ENCODE results near the gene NSA2.
"Not testable (repeated sequence)": the region's sequence is repeated elsewhere in the genome, so short reads cannot be mapped to it uniquely, and the experiment has no call there.

The NSA2 gene

GRCh38 chr5:74791669-74792068 lies 24.6 kb downstream of the NSA2 start:
- H3K9ac ChIP-seq (ENCODE audit: low read length); H2AK5ac ChIP-seq (ENCODE audit: low read length); H3K27me3 ChIP-seq (ENCODE audit: insufficient read depth, low read length, poor library complexity); H4K8ac ChIP-seq (ENCODE audit: low read depth, low read length); H3K79me1 ChIP-seq (ENCODE audit: low read length); DNase-seq; H2BK15ac ChIP-seq (replicated peaks; ENCODE audit: low read depth); H3K56ac ChIP-seq (ENCODE audit: low read length); H3K23ac ChIP-seq (ENCODE audit: low read length); H4K5ac ChIP-seq (ENCODE audit: low read length); H3K4me1 ChIP-seq (ENCODE audit: control insufficient read depth, low read depth, low read length); H3K4me3 ChIP-seq (ENCODE audit: low read length); H3K79me2 ChIP-seq (ENCODE audit: control insufficient read depth, insufficient read depth, low read length); H3K18ac ChIP-seq (ENCODE audit: low read length); H3K4ac ChIP-seq (ENCODE audit: low read depth, low read length); H3K4me2 ChIP-seq (ENCODE audit: low read length); H2BK5ac ChIP-seq (ENCODE audit: low read length); H3K27ac ChIP-seq (ENCODE audit: low read depth, low read length); H2BK120ac ChIP-seq (ENCODE audit: low read depth, low read length): not testable (repeated sequence)
- no CpG with 5 or more reads among the region's 3 CpGs for WGBS (ENCODE audit: extremely low coverage, insufficient coverage, low lambda C conversion rate)
- H3K36me3 ChIP-seq (ENCODE audit: control insufficient read depth, insufficient read depth, low read length) = peaks cover 10% of the 10 kb centered on the region

DNA sequence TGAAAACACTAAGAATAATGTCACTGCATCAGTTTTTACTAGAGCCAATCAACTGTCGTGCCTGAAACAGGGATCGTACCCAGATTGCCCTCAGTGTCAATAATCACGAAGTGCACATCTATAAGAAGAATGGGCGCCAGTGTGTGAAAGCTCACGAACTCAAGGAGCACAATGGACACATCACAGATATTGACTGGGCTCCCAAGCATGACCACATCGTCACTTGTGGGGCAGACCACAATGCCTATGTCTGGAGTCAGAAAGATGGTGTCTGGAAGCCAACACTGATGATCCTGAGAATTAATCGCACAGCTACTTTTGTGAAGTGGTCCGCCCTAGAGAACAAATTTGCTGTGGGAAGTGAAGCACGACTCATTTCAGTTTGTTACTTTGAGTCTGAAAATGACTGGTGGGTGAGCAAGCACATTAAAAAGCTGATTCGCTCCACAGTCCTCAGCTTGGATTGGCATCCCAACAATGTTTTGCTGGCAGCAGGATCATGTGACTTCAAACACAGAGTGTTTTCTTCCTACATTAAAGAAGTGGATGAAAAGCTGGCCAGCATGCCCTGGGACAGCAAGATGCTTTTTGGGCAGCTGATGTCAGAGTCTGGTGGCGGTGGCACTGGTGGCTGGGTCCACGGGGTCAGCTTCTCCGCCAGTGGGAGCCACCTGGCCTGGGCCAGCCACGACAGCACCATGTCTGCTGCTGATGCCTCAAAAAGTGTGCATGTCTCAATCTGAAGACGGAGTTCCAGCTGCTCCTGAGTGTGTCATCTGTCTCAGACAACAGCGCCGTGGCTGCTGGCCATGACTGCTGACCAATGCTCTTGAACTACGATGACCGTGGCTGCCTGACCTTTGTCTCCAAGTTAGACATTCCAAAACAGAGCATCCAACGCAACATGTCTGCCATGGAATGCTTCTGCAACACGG lies 32.2 kb downstream of the NSA2 start:
- H2BK15ac ChIP-seq (replicated peaks; ENCODE audit: low read depth) = no peak overlapping the region
- peaks cover 8% of the 10 kb centered on the region for H3K79me1 ChIP-seq (ENCODE audit: low read length)
- peaks cover 5% of the 10 kb centered on the region for H3K79me2 ChIP-seq (ENCODE audit: control insufficient read depth, insufficient read depth, low read length)
- no peak overlapping the region for H3K23ac ChIP-seq (ENCODE audit: low read length)
- H3K4ac ChIP-seq (ENCODE audit: low read depth, low read length) = no peak overlapping the region
- H2AK5ac ChIP-seq (ENCODE audit: low read length) = no peak overlapping the region
- no peak overlapping the region for H2BK120ac ChIP-seq (ENCODE audit: low read depth, low read length)
- H3K36me3 ChIP-seq (ENCODE audit: control insufficient read depth, insufficient read depth, low read length) = peaks cover 4% of the 10 kb centered on the region
- no CpG with 5 or more reads among the region's 21 CpGs for WGBS (ENCODE audit: extremely low coverage, insufficient coverage, low lambda C conversion rate)
- no peak overlapping the region for H4K5ac ChIP-seq (ENCODE audit: low read length)
- no peak for DNase-seq
- H3K27ac ChIP-seq (ENCODE audit: low read depth, low read length) = no peak overlapping the region
- H3K4me3 ChIP-seq (ENCODE audit: low read length) = no peak overlapping the region
- no peak overlapping the region for H3K9ac ChIP-seq (ENCODE audit: low read length)
- no peak overlapping the region for H2BK5ac ChIP-seq (ENCODE audit: low read length)
- no peaks in the 10 kb centered on the region for H3K4me1 ChIP-seq (ENCODE audit: control insufficient read depth, low read depth, low read length)
- no peaks in the 10 kb centered on the region for H3K27me3 ChIP-seq (ENCODE audit: insufficient read depth, low read length, poor library complexity)
- no peak overlapping the region for H4K8ac ChIP-seq (ENCODE audit: low read depth, low read length)
- no peak overlapping the region for H3K56ac ChIP-seq (ENCODE audit: low read length)
- no peak overlapping the region for H3K18ac ChIP-seq (ENCODE audit: low read length)
- no peak overlapping the region for H3K4me2 ChIP-seq (ENCODE audit: low read length)

DNA sequence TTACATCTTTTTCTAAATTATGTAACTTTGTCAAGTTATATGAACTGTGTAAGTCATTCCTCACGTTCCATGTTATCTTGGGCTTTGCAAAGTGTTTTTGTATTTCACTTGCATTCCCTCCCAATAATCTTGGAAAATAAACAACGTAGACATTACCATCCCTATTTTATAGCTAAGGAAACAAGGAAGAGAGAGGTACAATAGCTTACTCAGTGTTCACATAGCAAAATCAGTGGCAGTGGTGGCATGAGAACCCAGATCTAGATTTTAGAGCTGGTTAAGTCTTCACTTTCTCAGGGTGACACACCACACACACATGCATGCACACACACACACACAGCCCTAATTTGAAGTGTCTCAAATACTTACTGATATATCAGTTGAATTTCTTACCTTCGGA lies 34.1 kb downstream of the NSA2 start:
- H3K23ac ChIP-seq (ENCODE audit: low read length) = no peak overlapping the region
- H4K8ac ChIP-seq (ENCODE audit: low read depth, low read length) = no peak overlapping the region
- H4K5ac ChIP-seq (ENCODE audit: low read length) = no peak overlapping the region
- H3K56ac ChIP-seq (ENCODE audit: low read length) = no peak overlapping the region
- H3K79me2 ChIP-seq (ENCODE audit: control insufficient read depth, insufficient read depth, low read length) = peaks cover 9% of the 10 kb centered on the region
- H3K27ac ChIP-seq (ENCODE audit: low read depth, low read length) = no peak overlapping the region
- H3K79me1 ChIP-seq (ENCODE audit: low read length) = peaks cover 10% of the 10 kb centered on the region
- H3K9ac ChIP-seq (ENCODE audit: low read length) = no peak overlapping the region
- H3K4me2 ChIP-seq (ENCODE audit: low read length) = no peak overlapping the region
- H3K18ac ChIP-seq (ENCODE audit: low read length) = no peak overlapping the region
- H2BK15ac ChIP-seq (replicated peaks; ENCODE audit: low read depth) = no peak overlapping the region
- no peak for DNase-seq
- H3K4me1 ChIP-seq (ENCODE audit: control insufficient read depth, low read depth, low read length) = no peaks in the 10 kb centered on the region
- no peak overlapping the region for H2BK5ac ChIP-seq (ENCODE audit: low read length)
- no peak overlapping the region for H2BK120ac ChIP-seq (ENCODE audit: low read depth, low read length)
- peaks cover 4% of the 10 kb centered on the region for H3K36me3 ChIP-seq (ENCODE audit: control insufficient read depth, insufficient read depth, low read length)
- no peak overlapping the region for H3K4ac ChIP-seq (ENCODE audit: low read depth, low read length)
- no peak overlapping the region for H3K4me3 ChIP-seq (ENCODE audit: low read length)
- H3K27me3 ChIP-seq (ENCODE audit: insufficient read depth, low read length, poor library complexity) = no peaks in the 10 kb centered on the region
- no CpG with 5 or more reads among the region's 3 CpGs for WGBS (ENCODE audit: extremely low coverage, insufficient coverage, low lambda C conversion rate)
- no peak overlapping the region for H2AK5ac ChIP-seq (ENCODE audit: low read length)

DNA sequence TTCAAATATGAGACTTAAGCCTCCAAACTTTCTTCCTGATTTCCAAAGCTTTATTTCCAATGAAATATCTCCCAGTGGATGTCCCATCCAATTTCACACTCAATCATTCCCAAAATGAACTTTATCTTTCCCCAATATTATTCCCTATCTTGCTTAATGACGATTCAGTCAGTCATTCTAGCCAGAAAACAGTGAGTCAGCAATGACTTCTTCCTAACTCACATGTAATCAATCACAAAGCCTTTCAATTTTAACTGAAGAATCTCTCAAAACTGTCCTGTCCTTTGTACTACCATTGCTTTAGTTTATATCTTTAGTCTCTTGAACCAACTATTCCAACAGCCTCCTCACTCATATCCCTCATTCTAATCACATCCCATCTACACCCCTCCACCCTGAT lies 34.9 kb downstream of the NSA2 start:
- Histone ChIP-seq H3K18ac (ENCODE audit: low read length) (no peak overlapping the region), H3K4me3 (ENCODE audit: low read length) (no peak overlapping the region), H4K8ac (ENCODE audit: low read depth, low read length) (no peak overlapping the region), H3K36me3 (ENCODE audit: control insufficient read depth, insufficient read depth, low read length) (peaks cover 4% of the 10 kb centered on the region), H3K27me3 (ENCODE audit: insufficient read depth, low read length, poor library complexity) (no peaks in the 10 kb centered on the region), H2BK120ac (ENCODE audit: low read depth, low read length) (no peak overlapping the region), H3K9ac (ENCODE audit: low read length) (no peak overlapping the region), H3K56ac (ENCODE audit: low read length) (no peak overlapping the region), H3K4me2 (ENCODE audit: low read length) (no peak overlapping the region), H4K5ac (ENCODE audit: low read length) (no peak overlapping the region), H2BK5ac (ENCODE audit: low read length) (no peak overlapping the region), H2BK15ac (replicated peaks; ENCODE audit: low read depth) (no peak overlapping the region), H3K23ac (ENCODE audit: low read length) (no peak overlapping the region), H3K4me1 (ENCODE audit: control insufficient read depth, low read depth, low read length) (peaks cover 1% of the 10 kb centered on the region), H3K79me1 (ENCODE audit: low read length) (peaks cover 10% of the 10 kb centered on the region), H3K4ac (ENCODE audit: low read depth, low read length) (no peak overlapping the region), H2AK5ac (ENCODE audit: low read length) (no peak overlapping the region), H3K27ac (ENCODE audit: low read depth, low read length) (no peak overlapping the region), H3K79me2 (ENCODE audit: control insufficient read depth, insufficient read depth, low read length) (peaks cover 10% of the 10 kb centered on the region)
- no peak for DNase-seq
- WGBS (ENCODE audit: extremely low coverage, insufficient coverage, low lambda C conversion rate) = no CpG with 5 or more reads among the region's 1 CpG

GRCh38 chr5:74810915-74811314 lies 43.9 kb downstream of the NSA2 start:
- H3K4me2 ChIP-seq (ENCODE audit: low read length) = no peak overlapping the region

More at GRCh38 chr5:74810915-74811314, 43.9 kb downstream of the NSA2 start:
- no peak overlapping the region for H3K27ac ChIP-seq (ENCODE audit: low read depth, low read length)
- H3K9ac ChIP-seq (ENCODE audit: low read length) = no peak overlapping the region
- H2BK5ac ChIP-seq (ENCODE audit: low read length) = no peak overlapping the region
- H3K79me2 ChIP-seq (ENCODE audit: control insufficient read depth, insufficient read depth, low read length) = peaks cover 18% of the 10 kb centered on the region
- no peak overlapping the region for H2BK15ac ChIP-seq (replicated peaks; ENCODE audit: low read depth)
- no peak for DNase-seq
- H3K23ac ChIP-seq (ENCODE audit: low read length) = no peak overlapping the region
- H2AK5ac ChIP-seq (ENCODE audit: low read length) = no peak overlapping the region
- H4K5ac ChIP-seq (ENCODE audit: low read length) = no peak overlapping the region
- no peaks in the 10 kb centered on the region for H3K27me3 ChIP-seq (ENCODE audit: insufficient read depth, low read length, poor library complexity)
- peaks cover 2% of the 10 kb centered on the region for H3K79me1 ChIP-seq (ENCODE audit: low read length)
- H3K36me3 ChIP-seq (ENCODE audit: control insufficient read depth, insufficient read depth, low read length) = no peaks in the 10 kb centered on the region
- no peak overlapping the region for H3K18ac ChIP-seq (ENCODE audit: low read length)
- H3K4ac ChIP-seq (ENCODE audit: low read depth, low read length) = no peak overlapping the region
- H4K8ac ChIP-seq (ENCODE audit: low read depth, low read length) = no peak overlapping the region
- no peak overlapping the region for H3K4me3 ChIP-seq (ENCODE audit: low read length)
- H3K56ac ChIP-seq (ENCODE audit: low read length) = no peak overlapping the region
- H2BK120ac ChIP-seq (ENCODE audit: low read depth, low read length) = no peak overlapping the region
- peaks cover 5% of the 10 kb centered on the region for H3K4me1 ChIP-seq (ENCODE audit: control insufficient read depth, low read depth, low read length)
- no CpG with 5 or more reads among the region's 4 CpGs for WGBS (ENCODE audit: extremely low coverage, insufficient coverage, low lambda C conversion rate)
